PC-9 (cell line): ENCODE measurements around the gene SEC61B.

Experiments
- EZH2 ChIP-seq: fragments of 200-600 bp; sonication (generic); IDR thresholded peaks from 2 replicates; pipeline ENCODE4 v1.8.0; 2017; ENCODE audit warnings: antibody characterized with exemption, low read depth
- TF ChIP-seq, protein P1 (sequence below): fragments of 200-600 bp; sonication (generic); conservative IDR thresholded peaks from 2 replicates; pipeline ENCODE4 v1.6.1; 2017; ENCODE audit warnings: mixed run types, antibody characterized with exemption, mild to moderate bottlenecking, moderate library complexity

DNA sequence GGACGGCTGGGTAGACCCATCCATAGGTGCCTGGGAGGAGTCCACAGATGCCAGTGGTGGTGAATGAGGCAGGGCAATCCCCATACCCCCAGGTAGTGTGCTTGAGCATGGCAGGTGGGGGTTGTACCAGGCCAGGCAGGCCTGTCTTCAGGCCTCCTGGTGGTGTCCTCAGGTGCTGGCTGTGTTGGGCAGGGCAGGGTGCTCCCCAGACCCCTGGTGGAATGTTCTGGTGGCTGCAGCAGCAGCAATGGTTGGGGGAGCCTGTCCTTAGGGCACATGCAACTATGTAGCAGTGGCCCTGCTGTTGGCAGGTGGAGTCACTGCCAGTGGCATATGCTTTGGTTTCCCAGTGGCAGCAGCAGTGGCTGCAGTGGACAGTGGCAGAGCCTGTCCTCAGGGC lies 10.3 kb upstream of the SEC61B start:
- TF ChIP-seq, protein P1, sequence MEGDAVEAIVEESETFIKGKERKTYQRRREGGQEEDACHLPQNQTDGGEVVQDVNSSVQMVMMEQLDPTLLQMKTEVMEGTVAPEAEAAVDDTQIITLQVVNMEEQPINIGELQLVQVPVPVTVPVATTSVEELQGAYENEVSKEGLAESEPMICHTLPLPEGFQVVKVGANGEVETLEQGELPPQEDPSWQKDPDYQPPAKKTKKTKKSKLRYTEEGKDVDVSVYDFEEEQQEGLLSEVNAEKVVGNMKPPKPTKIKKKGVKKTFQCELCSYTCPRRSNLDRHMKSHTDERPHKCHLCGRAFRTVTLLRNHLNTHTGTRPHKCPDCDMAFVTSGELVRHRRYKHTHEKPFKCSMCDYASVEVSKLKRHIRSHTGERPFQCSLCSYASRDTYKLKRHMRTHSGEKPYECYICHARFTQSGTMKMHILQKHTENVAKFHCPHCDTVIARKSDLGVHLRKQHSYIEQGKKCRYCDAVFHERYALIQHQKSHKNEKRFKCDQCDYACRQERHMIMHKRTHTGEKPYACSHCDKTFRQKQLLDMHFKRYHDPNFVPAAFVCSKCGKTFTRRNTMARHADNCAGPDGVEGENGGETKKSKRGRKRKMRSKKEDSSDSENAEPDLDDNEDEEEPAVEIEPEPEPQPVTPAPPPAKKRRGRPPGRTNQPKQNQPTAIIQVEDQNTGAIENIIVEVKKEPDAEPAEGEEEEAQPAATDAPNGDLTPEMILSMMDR, result no peak
- no peak for TF ChIP-seq EZH2
